ENCODE results near the gene CTNNA3.

DNA sequence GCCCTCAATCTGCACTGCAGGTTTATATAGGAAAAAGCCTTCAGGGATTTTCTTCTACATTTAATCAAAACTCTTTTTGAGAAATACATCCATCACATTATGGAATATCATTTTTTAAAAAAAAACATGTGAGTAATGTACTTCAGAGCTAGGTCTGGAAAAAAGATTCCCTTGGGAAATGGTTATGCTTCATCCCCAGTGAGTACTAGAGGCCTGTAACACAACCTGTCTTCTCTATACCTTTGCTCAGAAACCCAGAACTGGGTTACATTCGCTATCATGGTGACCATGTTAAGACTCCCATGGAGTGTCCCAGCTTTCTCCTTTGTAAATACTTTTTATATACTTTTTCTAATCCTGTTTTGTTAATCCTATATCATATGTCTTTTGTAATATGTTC is 583.2 kb downstream of the CTNNA3 start:
- TF ChIP-seq SP1 (IDR thresholded peaks at IDR 0.05), result no peak
- TF ChIP-seq, protein P1, sequence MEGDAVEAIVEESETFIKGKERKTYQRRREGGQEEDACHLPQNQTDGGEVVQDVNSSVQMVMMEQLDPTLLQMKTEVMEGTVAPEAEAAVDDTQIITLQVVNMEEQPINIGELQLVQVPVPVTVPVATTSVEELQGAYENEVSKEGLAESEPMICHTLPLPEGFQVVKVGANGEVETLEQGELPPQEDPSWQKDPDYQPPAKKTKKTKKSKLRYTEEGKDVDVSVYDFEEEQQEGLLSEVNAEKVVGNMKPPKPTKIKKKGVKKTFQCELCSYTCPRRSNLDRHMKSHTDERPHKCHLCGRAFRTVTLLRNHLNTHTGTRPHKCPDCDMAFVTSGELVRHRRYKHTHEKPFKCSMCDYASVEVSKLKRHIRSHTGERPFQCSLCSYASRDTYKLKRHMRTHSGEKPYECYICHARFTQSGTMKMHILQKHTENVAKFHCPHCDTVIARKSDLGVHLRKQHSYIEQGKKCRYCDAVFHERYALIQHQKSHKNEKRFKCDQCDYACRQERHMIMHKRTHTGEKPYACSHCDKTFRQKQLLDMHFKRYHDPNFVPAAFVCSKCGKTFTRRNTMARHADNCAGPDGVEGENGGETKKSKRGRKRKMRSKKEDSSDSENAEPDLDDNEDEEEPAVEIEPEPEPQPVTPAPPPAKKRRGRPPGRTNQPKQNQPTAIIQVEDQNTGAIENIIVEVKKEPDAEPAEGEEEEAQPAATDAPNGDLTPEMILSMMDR (IDR thresholded peaks at IDR 0.05; ENCODE audit: low read depth, low read length, missing input control), result no peak
- no peak for TF ChIP-seq EGR1 (IDR thresholded peaks at IDR 0.05; ENCODE audit: low read depth in 2 of 2)
- TF ChIP-seq, protein P2, sequence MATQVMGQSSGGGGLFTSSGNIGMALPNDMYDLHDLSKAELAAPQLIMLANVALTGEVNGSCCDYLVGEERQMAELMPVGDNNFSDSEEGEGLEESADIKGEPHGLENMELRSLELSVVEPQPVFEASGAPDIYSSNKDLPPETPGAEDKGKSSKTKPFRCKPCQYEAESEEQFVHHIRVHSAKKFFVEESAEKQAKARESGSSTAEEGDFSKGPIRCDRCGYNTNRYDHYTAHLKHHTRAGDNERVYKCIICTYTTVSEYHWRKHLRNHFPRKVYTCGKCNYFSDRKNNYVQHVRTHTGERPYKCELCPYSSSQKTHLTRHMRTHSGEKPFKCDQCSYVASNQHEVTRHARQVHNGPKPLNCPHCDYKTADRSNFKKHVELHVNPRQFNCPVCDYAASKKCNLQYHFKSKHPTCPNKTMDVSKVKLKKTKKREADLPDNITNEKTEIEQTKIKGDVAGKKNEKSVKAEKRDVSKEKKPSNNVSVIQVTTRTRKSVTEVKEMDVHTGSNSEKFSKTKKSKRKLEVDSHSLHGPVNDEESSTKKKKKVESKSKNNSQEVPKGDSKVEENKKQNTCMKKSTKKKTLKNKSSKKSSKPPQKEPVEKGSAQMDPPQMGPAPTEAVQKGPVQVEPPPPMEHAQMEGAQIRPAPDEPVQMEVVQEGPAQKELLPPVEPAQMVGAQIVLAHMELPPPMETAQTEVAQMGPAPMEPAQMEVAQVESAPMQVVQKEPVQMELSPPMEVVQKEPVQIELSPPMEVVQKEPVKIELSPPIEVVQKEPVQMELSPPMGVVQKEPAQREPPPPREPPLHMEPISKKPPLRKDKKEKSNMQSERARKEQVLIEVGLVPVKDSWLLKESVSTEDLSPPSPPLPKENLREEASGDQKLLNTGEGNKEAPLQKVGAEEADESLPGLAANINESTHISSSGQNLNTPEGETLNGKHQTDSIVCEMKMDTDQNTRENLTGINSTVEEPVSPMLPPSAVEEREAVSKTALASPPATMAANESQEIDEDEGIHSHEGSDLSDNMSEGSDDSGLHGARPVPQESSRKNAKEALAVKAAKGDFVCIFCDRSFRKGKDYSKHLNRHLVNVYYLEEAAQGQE (IDR thresholded peaks at IDR 0.05), result no peak
- no peak for TF ChIP-seq TAF1 (conservative IDR thresholded peaks at IDR 0.05)
- TF ChIP-seq, protein P3, sequence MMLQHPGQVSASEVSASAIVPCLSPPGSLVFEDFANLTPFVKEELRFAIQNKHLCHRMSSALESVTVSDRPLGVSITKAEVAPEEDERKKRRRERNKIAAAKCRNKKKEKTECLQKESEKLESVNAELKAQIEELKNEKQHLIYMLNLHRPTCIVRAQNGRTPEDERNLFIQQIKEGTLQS (IDR thresholded peaks at IDR 0.05), result no peak
- TF ChIP-seq YY1 (IDR thresholded peaks at IDR 0.05), result no peak
- TF ChIP-seq, protein P4, sequence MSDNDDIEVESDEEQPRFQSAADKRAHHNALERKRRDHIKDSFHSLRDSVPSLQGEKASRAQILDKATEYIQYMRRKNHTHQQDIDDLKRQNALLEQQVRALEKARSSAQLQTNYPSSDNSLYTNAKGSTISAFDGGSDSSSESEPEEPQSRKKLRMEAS (IDR thresholded peaks at IDR 0.05), result no peak
- no peak for TF ChIP-seq JUND (IDR thresholded peaks at IDR 0.05)
- no peak for TF ChIP-seq RXRA (IDR thresholded peaks at IDR 0.05)
- no peak for TF ChIP-seq HNF4G (IDR thresholded peaks at IDR 0.05)
- no peak for TF ChIP-seq GABPA (IDR thresholded peaks at IDR 0.05 in 1 of 2, conservative IDR thresholded peaks at IDR 0.05 in 1 of 2)
- TF ChIP-seq RAD21 (IDR thresholded peaks at IDR 0.05), result no peak
- TF ChIP-seq, protein P5, sequence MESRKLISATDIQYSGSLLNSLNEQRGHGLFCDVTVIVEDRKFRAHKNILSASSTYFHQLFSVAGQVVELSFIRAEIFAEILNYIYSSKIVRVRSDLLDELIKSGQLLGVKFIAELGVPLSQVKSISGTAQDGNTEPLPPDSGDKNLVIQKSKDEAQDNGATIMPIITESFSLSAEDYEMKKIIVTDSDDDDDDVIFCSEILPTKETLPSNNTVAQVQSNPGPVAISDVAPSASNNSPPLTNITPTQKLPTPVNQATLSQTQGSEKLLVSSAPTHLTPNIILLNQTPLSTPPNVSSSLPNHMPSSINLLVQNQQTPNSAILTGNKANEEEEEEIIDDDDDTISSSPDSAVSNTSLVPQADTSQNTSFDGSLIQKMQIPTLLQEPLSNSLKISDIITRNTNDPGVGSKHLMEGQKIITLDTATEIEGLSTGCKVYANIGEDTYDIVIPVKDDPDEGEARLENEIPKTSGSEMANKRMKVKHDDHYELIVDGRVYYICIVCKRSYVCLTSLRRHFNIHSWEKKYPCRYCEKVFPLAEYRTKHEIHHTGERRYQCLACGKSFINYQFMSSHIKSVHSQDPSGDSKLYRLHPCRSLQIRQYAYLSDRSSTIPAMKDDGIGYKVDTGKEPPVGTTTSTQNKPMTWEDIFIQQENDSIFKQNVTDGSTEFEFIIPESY (IDR thresholded peaks at IDR 0.05), result no peak
